Cardiac fibroblast (primary cell): ENCODE measurements around the gene TRIP12.
"Not testable (repeated sequence)": the region's sequence is repeated elsewhere in the genome, so short reads cannot be mapped to it uniquely, and the experiment has no call there.

Source experiments
- DNase-seq, 2 donors: peaks; one replicate each; pipeline versions ENCODE4 v3.0.0 to v3.0.0-alpha.2; 2010; ENCODE audit warnings: low read depth in 2 of 2
- H3K4me3 ChIP-seq, 2 donors: replicated peaks in 1 of 2; 1 replicate in 1 of 2; 2 replicates in 1 of 2; pipeline ENCODE4 v1.5.1; 2011; ENCODE audit warnings: low read depth in 2 of 2, low read length in 2 of 2, mild to moderate bottlenecking in 2 of 2, moderate library complexity in 1 of 2
- TF ChIP-seq, protein P1 (sequence below): IDR thresholded peaks from one replicate; pipeline ENCODE4 v1.5.1; 2011; ENCODE audit warnings: low read depth, mild to moderate bottlenecking, low read length, inconsistent platforms

TRIP12 gene

DNA sequence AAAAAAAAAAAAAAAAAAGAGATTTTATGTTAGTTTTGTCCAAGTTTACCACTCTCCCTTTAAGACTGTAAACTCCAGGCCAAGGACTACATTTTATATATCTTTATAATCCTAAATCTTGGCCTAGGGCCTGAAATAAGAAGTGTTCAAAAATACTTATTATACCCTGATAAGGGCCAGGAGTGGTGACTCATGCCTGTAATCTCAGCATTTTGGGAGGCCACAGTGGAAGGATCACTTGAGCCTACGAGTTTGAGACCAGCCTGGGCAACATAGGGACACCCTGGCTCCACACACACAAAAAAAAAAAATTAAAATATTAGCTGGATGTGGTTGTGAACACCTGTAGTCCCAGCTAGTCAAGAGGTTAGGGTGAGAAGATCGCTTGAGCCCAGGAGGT, 12.7 kb downstream of the TRIP12 start:
- TF ChIP-seq, protein P1, sequence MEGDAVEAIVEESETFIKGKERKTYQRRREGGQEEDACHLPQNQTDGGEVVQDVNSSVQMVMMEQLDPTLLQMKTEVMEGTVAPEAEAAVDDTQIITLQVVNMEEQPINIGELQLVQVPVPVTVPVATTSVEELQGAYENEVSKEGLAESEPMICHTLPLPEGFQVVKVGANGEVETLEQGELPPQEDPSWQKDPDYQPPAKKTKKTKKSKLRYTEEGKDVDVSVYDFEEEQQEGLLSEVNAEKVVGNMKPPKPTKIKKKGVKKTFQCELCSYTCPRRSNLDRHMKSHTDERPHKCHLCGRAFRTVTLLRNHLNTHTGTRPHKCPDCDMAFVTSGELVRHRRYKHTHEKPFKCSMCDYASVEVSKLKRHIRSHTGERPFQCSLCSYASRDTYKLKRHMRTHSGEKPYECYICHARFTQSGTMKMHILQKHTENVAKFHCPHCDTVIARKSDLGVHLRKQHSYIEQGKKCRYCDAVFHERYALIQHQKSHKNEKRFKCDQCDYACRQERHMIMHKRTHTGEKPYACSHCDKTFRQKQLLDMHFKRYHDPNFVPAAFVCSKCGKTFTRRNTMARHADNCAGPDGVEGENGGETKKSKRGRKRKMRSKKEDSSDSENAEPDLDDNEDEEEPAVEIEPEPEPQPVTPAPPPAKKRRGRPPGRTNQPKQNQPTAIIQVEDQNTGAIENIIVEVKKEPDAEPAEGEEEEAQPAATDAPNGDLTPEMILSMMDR = no peak
- DNase-seq = peak; percentile 16 to 47
- no peak overlapping the region for H3K4me3 ChIP-seq

DNA sequence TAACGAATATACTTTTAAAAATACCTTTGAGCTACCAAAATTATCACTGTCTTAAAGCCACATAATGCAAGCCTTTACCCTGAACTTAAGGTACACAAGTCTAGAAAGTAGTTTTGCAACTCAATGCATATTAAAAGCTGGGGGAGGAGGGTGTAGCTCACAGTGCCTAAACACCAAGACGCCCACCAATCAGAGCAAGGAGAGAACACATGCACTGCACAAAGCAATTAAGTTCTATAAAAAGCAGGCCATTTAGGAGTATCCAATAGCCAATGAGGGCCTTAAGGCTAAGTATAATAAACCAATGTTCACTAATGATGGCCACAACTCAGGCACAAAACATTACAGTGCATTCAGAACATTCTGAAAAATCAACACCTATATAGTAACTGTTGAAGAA, 16.2 kb downstream of the TRIP12 start:
- H3K4me3 ChIP-seq = no peak overlapping the region
- no peak for DNase-seq
- TF ChIP-seq, protein P1 = no peak

DNA sequence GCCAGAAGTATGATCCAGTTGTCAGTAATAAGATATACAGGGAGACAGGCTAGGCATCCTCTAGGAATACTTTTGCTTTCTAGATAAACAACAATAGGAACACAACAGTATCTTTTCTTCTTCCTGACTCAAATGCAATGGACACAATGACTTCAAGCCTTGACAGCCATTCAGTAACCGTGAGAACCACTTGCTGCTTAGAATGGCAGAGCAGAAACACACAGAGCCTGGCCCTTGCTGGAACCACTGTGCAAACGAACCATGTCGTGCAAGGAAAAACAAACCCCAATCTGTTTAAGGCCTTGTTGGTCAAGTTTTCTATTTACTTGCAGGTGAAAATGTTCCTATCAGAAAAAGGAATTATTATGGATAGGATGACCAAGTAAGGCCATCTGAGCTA, 18.8 kb downstream of the TRIP12 start:
- TF ChIP-seq, protein P1 = no peak
- no peak for DNase-seq
- no peak overlapping the region for H3K4me3 ChIP-seq

DNA sequence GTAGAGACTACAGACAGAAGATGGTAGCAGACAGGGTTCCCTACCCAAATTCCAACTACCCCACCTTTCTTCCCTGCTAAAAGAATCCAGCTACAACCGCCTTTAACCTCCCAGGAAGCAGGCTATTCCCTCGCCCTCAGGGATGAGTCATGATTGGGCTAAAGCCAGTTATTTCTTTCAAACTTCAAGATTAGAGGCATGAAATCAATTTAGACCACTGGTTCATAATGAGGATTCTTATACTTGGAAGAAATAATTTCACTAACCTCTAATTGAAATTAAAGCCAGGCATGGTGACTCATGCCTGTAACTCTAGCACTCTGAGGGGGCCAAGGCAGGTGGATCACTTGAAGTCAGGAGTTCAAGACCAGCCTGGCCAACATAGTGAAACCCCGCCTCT, 20.0 kb downstream of the TRIP12 start:
- DNase-seq = peak; percentile 67 to 77
- H3K4me3 ChIP-seq = no peak overlapping the region
- TF ChIP-seq, protein P1 = no peak

DNA sequence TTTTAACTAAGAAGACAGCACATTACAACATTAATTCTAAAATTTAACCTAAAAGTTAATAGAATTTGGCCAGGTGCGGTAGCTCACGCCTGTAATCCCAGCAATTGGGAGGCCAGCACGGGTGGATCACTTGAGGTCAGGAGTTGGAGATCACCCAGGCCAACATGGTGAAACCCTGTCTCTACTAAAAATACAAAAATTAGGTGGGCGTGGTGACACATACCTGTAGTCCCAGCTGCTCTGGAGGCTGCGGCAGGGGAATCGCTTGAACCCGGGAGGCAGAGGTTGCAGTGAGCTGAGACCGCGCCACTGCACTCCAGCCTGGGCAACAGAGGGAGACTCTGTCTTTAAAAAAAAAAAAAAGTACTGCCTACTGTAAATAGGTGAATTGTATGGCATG, 21.3 kb downstream of the TRIP12 start:
- H3K4me3 ChIP-seq, DNase-seq: not testable (repeated sequence)

DNA sequence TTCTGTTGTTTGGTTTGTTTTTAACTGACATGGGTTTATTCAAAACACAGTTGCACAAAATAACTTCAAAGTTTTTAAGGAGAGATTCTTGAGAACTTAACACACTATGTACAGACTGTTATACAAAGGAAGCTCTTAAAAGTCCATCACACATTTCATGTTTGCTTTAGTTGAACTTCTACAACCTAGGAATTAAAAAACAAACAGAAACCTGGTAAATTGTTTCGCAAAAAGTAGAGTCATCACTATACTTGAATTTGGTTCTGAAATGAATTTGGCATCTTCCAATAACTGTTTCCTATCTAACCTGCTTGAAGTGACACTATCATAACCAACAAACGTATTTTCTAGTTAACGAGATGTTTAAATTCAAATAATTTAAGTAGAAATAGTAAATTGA, 21.8 kb downstream of the TRIP12 start:
- TF ChIP-seq, protein P1 = no peak
- no peak for DNase-seq
- no peak overlapping the region for H3K4me3 ChIP-seq

DNA sequence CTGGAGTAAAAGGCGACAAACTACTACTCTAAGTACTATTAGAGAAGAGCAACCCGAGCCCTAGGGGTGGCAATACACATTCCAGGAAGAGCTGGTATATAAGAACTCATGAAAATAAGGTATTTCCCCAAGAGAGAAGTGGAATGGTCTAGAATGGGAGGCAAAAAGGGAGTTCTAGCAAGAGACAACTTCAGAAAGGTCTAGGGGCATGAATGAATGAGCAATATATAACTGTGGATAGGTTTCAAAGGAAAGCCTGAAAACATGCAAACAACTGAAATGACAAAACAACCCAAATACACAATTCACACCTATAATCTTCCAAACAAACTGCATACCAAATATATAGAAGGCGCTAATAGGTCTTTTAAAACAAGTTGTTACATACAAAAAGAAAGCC, 22.2 kb downstream of the TRIP12 start:
- no peak for DNase-seq

More for the DNA sequence above, 22.2 kb downstream of the TRIP12 start:
- H3K4me3 ChIP-seq = no peak overlapping the region
- TF ChIP-seq, protein P1 = no peak
